Skeletal muscle tissue (tissue), 4 donors: Measurements from ENCODE around the gene LPAR3. TPM values are rescaled to one million over a fixed set of nuclear protein-coding genes. Genes with fewer than 3 reads are reported as not detected.
"Not testable (repeated sequence)": the region's sequence is repeated elsewhere in the genome, so short reads cannot be mapped to it uniquely, and the experiment has no call there.

Experiments
- H3K27ac ChIP-seq: one replicate; pipeline ENCODE4 v1.7.0; 2013; ENCODE audit warnings: mild to moderate bottlenecking, low read depth, low read length, inconsistent platforms
- H3K27me3 ChIP-seq, 3 donors: one replicate each; pipeline ENCODE4 v1.7.0; 2013; ENCODE audit warnings: low read length in 3 of 3; ENCODE audit not compliant: control insufficient read depth in 3 of 3, insufficient read depth in 3 of 3
- H3K36me3 ChIP-seq, 3 donors: one replicate each; pipeline ENCODE4 v1.7.0; 2013; ENCODE audit warnings: low read length in 3 of 3; ENCODE audit not compliant: control insufficient read depth in 3 of 3, insufficient read depth in 3 of 3
- H3K4me1 ChIP-seq, 3 donors: one replicate each; pipeline ENCODE4 v1.7.0; 2013; ENCODE audit warnings: low read length in 3 of 3, mild to moderate bottlenecking in 3 of 3; ENCODE audit not compliant: control insufficient read depth in 3 of 3, insufficient read depth in 3 of 3
- H3K4me3 ChIP-seq, 3 donors: one replicate each; pipeline ENCODE4 v1.7.0; 2013; ENCODE audit warnings: low read length in 3 of 3
- H3K9ac ChIP-seq, 3 donors: one replicate each; pipeline ENCODE4 v1.7.0; 2013; ENCODE audit warnings: low read length in 3 of 3, mild to moderate bottlenecking in 3 of 3, moderate library complexity in 2 of 3, low read depth in 1 of 3
- H3K9me3 ChIP-seq, 3 donors: one replicate each; pipeline ENCODE4 v1.7.0; 2013; ENCODE audit warnings: low read length in 3 of 3; ENCODE audit not compliant: control insufficient read depth in 3 of 3
- total RNA-seq: library from RNA; depleted of rRNA; stranded (reverse); fragments of >200 nt; gene quantifications from one replicate; pipeline ENCODE4 v1.2.3, GENCODE V29; 2014
- donor health status: Osteomylitis.

Gene LPAR3
- total RNA-seq, 1 donor from 2014 or later, result under 0.01 TPM

DNA sequence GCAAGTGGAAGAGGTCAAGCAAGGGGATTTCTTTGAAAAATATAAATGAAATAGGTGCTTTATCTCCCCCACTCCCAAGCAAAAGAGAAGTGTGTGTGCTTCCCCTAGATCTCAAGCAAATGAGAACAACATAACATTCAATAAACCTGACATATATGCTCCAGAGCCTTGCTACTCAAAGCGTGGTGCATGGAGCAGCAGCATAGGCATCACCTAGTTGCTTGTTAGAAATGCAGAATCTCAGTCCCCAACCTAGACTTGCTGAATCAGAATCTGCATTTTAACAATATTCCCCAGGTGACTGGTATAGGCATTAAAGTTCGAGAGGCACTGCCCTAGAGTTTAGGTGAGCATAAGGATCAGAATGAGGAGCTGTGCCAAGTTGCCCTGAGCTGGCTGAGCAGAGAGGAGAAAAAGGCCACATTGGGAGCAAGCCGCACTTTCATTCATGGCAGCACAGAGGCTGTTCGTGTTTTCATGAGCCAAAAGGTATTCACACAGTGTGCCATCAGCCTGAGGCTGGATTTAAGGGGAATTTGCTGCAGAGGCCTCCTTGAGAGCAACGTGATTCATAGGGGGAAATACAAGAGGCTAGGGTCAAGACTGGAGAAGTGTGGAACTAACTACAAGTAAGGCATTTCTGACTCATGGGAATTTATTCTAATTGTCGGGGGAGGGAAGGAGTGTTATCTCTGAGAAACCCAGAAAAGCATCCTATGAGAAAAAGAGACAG is 14.3 kb upstream of the LPAR3 start:
- H3K9ac ChIP-seq, result no peak overlapping the region
- H3K36me3 ChIP-seq, result no peaks in the 10 kb centered on the region
- no peak overlapping the region for H3K4me3 ChIP-seq
- H3K9me3 ChIP-seq, result peaks cover 0 to 2% (median 0%) of the 10 kb centered on the region in 3 donors
- peaks cover 0 to 3% (median 0%) of the 10 kb centered on the region in 3 donors for H3K27me3 ChIP-seq
- no peak overlapping the region for H3K27ac ChIP-seq
- no peaks in the 10 kb centered on the region for H3K4me1 ChIP-seq

DNA sequence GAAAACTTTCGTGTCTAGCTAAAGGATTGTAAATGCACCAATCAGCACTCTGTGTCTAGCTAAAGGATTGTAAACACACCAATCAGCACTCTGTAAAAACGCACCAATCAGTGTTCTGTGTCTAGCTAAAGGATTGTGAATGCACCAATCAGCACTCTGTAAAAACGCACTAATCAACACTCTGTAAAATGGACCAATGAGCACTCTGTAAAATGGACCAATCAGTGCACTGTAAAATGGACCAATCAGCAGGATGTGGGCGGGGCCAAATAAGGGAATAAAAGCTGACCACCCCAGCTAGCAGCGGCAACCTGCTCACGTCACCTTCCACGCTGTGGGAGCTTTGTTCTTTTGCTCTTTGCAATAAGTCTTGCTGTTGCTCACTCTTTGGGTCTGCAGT is 9.7 kb upstream of the LPAR3 start:
- H3K36me3 ChIP-seq, H3K27ac ChIP-seq, H3K27me3 ChIP-seq, H3K4me1 ChIP-seq, H3K9me3 ChIP-seq, H3K4me3 ChIP-seq, H3K9ac ChIP-seq: not testable (repeated sequence)

DNA sequence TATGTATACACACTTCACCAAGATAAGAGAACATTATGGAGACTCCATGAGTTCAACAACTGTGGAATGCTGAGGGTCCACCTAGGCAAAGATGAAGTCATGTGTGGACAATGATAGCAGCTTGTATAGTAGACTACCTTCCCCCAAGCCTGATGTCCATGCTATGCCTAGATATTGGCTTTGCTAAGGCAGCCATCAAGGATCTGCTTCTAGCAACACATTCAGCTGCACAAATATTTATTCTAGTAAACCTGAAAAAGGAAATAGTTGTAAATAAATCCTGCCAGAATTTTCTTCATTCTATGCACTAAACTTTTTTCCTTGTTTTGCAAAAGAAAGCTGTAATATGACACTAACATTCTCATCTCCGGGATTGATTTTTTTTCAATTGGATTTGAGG is 7.0 kb upstream of the LPAR3 start:
- Histone ChIP-seq H3K4me1 (no peaks in the 10 kb centered on the region), H3K9ac (no peak overlapping the region), H3K27ac (no peak overlapping the region), H3K4me3 (no peak overlapping the region), H3K36me3 (no peaks in the 10 kb centered on the region), H3K9me3 (peaks cover 0 to 2% (median 0%) of the 10 kb centered on the region in 3 donors), H3K27me3 (peaks cover 0 to 6% (median 3%) of the 10 kb centered on the region in 3 donors)

DNA sequence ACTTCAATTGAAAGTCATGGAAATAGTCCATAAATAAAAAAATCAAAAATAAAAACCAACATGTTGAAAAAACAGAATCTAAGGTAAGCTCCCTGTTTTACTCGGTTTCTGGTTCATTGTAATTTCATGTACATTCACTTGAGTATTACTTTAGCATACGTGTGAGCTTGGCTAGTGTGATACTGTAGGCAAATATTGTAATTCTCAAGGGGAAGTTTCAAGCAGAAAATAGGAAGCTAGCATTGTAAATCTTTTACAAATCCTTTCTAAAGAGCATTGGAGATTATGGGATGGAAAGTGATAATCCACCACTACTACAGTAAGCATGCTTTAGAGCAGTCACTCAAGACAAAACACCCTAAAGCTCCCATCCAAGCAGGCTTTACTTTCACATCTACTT is 3.3 kb upstream of the LPAR3 start:
- Histone ChIP-seq H3K36me3 (no peaks in the 10 kb centered on the region), H3K9ac (no peak overlapping the region), H3K27me3 (peaks cover 15 to 30% (median 16%) of the 10 kb centered on the region in 3 donors), H3K27ac (no peak overlapping the region), H3K4me3 (no peak overlapping the region), H3K4me1 (no peaks in the 10 kb centered on the region), H3K9me3 (no peaks in the 10 kb centered on the region)

DNA sequence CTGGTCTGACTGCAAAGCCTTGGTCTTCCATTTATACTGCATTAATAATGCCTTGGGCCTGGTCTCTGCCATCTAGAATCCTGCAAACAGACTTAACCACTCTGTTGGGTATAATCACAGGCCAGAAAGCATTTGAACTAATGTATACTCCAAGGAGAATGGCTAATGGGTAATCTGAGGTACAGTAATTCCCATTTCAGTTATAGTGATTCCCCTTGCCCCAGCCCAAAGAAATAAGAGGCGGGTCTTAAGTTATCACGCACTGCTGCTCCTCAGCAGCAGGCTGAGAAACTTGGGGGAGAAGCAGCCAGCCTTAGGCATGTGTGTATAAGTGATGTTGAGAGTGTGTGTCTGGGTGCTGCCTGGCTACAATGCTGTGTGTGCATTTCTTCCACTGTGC is 2.4 kb downstream of the LPAR3 start:
- no peaks in the 10 kb centered on the region for H3K9me3 ChIP-seq
- H3K27ac ChIP-seq, result no peak overlapping the region
- H3K4me3 ChIP-seq, result no peak overlapping the region
- H3K27me3 ChIP-seq, result peaks cover 12 to 31% (median 16%) of the 10 kb centered on the region in 3 donors
- no peaks in the 10 kb centered on the region for H3K36me3 ChIP-seq
- H3K9ac ChIP-seq, result no peak overlapping the region
- no peaks in the 10 kb centered on the region for H3K4me1 ChIP-seq

DNA sequence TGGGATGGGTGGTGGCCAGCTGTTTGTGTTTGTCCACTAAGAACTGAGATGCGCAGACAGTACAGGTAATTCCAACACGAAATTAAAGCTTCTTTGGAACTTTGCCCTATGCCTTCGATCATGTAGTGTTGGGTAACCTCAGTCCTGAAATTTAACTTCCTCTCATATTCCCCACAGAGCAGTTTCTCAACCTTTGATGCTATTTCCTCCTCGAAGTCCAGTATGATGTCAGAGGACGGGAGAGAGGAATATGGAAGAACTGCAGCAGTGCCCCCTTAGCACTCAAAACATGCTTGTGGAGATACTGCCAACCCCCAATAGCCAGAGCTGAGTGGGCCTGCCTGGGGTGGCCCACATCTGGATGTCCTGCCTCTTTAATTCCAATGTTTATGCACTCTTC is 3.6 kb downstream of the LPAR3 start:
- H3K27me3 ChIP-seq, result peaks cover 12 to 25% (median 16%) of the 10 kb centered on the region in 3 donors
- H3K36me3 ChIP-seq, result no peaks in the 10 kb centered on the region
- H3K27ac ChIP-seq, result no peak overlapping the region
- H3K9ac ChIP-seq, result no peak overlapping the region
- H3K9me3 ChIP-seq, result no peaks in the 10 kb centered on the region
- no peaks in the 10 kb centered on the region for H3K4me1 ChIP-seq
- H3K4me3 ChIP-seq, result no peak overlapping the region

DNA sequence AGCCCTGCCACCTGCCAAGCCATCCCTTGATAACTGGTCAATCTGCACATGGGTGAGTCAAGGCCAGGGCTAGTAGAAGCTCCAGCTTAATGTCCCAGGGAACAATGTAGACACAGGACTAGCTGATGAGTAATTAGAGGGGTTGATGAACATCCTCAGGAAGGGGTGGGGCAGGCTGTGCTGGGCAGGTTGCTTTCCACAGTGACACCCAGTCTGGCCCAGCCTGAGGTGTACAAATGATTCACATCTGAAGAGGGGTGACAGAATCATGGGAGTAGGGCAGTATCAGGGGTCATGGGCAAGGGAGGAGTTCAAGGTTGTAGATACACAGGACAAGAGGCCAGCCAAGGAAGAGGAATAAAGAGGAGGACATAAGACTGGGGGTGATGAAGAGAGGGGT is 4.3 kb downstream of the LPAR3 start:
- Histone ChIP-seq H3K4me3 (no peak overlapping the region), H3K9me3 (no peaks in the 10 kb centered on the region), H3K27me3 (peaks cover 12 to 22% (median 13%) of the 10 kb centered on the region in 3 donors), H3K4me1 (no peaks in the 10 kb centered on the region), H3K36me3 (no peaks in the 10 kb centered on the region), H3K27ac (no peak overlapping the region), H3K9ac (no peak overlapping the region)

DNA sequence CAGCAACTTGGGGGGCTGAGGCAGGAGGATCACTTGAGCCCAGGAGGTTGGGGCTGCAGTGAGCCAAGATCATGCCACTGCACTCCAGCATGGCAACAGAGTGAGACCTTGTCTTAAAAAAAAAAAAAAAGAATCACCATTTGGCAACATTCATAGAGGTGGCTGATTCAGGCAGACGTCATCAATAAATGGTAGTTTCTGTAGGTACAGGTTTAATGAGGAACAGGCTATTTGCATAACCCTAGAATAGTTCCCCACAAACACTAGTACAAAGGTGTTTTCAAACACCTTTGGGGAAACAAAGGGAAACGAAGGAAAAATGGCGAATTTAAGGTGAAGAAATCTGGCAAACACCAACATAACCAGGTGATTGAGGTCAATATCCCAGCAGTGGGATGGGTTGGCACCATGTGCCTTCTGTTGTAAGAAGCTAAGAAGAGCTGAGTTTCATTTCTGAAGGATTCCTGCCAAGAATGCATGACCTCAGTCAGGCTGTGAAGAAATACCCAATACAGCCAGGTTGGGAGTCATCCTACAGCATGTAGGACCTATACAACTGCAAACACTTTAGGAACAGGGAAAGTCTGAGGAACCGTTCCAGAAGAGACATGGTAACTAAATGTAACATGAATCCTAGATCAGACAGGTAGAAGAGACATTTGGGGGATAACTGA is 5.6 kb downstream of the LPAR3 start:
- Histone ChIP-seq H3K4me1 (no peaks in the 10 kb centered on the region), H3K36me3 (no peaks in the 10 kb centered on the region), H3K4me3 (no peak overlapping the region), H3K9ac (no peak overlapping the region), H3K9me3 (no peaks in the 10 kb centered on the region), H3K27me3 (peaks cover 2 to 9% (median 3%) of the 10 kb centered on the region in 3 donors), H3K27ac (no peak overlapping the region)

DNA sequence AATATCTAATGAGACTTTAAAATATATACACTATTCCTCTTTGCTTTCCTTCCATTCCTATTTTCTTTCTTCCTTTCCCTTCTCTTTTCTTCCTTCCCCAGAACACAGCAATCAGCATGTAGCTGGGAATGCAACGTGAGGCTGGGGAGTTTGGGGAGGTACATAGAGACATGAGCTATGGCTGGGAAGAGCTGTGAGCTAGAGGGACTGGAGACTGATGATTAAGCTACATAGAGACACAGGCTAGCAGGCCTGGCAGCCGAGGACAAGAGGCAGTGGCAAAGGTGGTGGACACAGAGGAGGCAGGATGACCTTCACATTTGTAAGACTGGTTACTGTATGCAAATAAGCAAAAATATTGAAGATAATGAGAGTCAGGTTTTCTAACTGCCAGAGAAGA is 7.5 kb downstream of the LPAR3 start:
- Histone ChIP-seq H3K9ac (no peak overlapping the region), H3K36me3 (no peaks in the 10 kb centered on the region), H3K27ac (no peak overlapping the region), H3K27me3 (peaks cover 0 to 4% (median 0%) of the 10 kb centered on the region in 3 donors), H3K4me3 (no peak overlapping the region), H3K9me3 (peaks cover 0 to 2% (median 0%) of the 10 kb centered on the region in 3 donors), H3K4me1 (no peaks in the 10 kb centered on the region)

DNA sequence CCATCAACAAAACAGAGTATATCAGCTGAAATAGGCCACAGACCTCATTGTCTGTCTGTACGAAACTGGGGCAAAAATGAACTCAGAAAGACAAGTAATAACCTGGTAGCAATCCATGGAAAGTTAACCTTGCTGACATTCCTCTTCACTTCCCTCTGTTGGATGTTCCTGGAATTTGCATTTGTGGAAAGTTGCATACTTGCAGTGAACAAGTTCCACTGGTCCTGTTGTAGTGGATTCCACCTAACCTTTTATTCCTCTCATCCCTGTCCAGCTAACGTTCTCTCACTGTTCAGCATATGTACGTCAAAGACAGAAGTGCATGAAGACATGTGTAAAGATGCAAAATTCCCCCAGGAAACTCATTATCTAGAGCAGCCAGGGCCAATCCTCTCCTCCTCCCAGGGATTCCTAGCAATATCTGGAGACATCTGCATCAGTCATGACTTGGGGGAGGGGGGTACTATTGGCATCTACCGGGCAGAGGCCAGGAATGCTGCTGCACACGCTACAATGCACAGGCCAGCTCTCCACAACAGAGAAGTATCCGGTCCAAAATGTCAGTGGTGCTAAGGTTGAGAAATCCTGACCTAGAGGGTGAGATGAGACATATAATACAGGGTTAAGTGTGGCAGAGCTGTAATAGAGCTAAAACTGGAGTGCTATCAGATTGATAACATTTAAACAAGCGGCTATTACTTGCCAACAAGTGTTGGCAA is 8.2 kb downstream of the LPAR3 start:
- Histone ChIP-seq H3K36me3 (no peaks in the 10 kb centered on the region), H3K27ac (no peak overlapping the region), H3K4me1 (no peaks in the 10 kb centered on the region), H3K9ac (no peak overlapping the region), H3K27me3 (peaks cover 0 to 4% (median 0%) of the 10 kb centered on the region in 3 donors), H3K4me3 (no peak overlapping the region), H3K9me3 (peaks cover 0 to 2% (median 0%) of the 10 kb centered on the region in 3 donors)
